ENCODE results near the gene CABP5. TPM values are rescaled to one million over a fixed set of nuclear protein-coding genes. Genes with fewer than 3 reads are reported as not detected.
"Not testable (repeated sequence)": the region's sequence is repeated elsewhere in the genome, so short reads cannot be mapped to it uniquely, and the experiment has no call there.

Gene CABP5
- not detected for polyA plus RNA-seq (2013, experiment 1 of 4)
- not detected for polyA plus RNA-seq (2013, experiment 2 of 4)
- polyA plus RNA-seq (2013, experiment 3 of 4) = not detected
- not detected for polyA plus RNA-seq (2013, experiment 4 of 4)

- Histone ChIP-seq H3K4me3 (ENCODE audit: insufficient read depth, low read depth, low read length) (no peak within 1 kb of the TSS), H3K9me3 (ENCODE audit: control insufficient read depth, low read length) (no peaks in the 10 kb centered on the region), H3K4me1 (ENCODE audit: control insufficient read depth, insufficient read depth, low read length) (no peaks in the 10 kb centered on the region), H3K27me3 (ENCODE audit: control insufficient read depth, insufficient read depth, low read length, poor library complexity, severe bottlenecking) (no peaks in the 10 kb centered on the region), H3K36me3 (ENCODE audit: control insufficient read depth, insufficient read depth, low read length) (no peaks in the 10 kb centered on the region), H3K27ac (ENCODE audit: insufficient read depth, low read depth, low read length, poor library complexity, severe bottlenecking) (no peak within 1 kb of the TSS)
- 82 to 87% methylated on average over 9 to 10 of the region's 10 CpGs for WGBS, 2 experiments
Observed at GRCh38 chr19:48043675-48044258, at the start of gene CABP5. CABP5 (minus strand) TSS chr19:48044079; CDS start chr19:48043922, 157 bp downstream.

DNA sequence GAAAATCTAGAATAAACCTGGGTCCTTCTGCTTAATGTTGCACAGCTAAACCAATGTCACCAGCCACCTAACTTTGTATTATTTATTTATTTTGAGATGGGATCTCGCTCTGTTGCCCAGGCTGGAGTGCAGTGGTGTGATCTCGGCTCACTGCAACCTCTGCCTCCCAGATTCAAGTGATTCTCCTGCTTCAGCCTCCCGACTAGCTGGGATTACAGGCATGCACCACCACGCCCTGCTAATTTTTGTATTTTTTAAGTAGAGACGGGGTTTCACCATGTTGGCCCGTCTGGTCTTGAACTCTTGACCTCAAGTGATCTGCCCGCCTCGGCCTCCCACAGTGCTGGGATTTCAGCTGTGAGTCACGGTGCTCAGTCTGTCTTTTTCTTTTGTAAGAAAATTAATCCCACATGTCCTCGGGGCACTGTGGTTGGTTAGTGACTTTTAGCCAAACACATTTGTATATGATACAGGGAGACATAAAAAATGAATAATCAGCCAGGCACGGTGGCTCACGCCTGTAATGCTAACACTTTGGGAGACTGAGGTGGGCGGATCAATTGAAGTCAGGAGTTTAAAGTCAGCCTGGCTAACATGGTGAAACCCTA lies 47.3 kb upstream of the CABP5 start:
- not testable (repeated sequence) for H3K4me3 ChIP-seq (ENCODE audit: insufficient read depth, low read depth, low read length); H3K4me1 ChIP-seq (ENCODE audit: control insufficient read depth, insufficient read depth, low read length); H3K9me3 ChIP-seq (ENCODE audit: control insufficient read depth, low read length); H3K36me3 ChIP-seq (ENCODE audit: control insufficient read depth, insufficient read depth, low read length); H3K27ac ChIP-seq (ENCODE audit: insufficient read depth, low read depth, low read length, poor library complexity, severe bottlenecking); H3K27me3 ChIP-seq (ENCODE audit: control insufficient read depth, insufficient read depth, low read length, poor library complexity, severe bottlenecking)
- WGBS, 2 experiments = 87% methylated on average over 13 of the region's 13 CpGs

- 84 to 90% methylated on average over 5 of the region's 5 CpGs for WGBS, 2 experiments
- Histone ChIP-seq H3K36me3 (ENCODE audit: control insufficient read depth, insufficient read depth, low read length) (no peaks in the 10 kb centered on the region), H3K27me3 (ENCODE audit: control insufficient read depth, insufficient read depth, low read length, poor library complexity, severe bottlenecking) (no peaks in the 10 kb centered on the region), H3K9me3 (ENCODE audit: control insufficient read depth, low read length) (no peaks in the 10 kb centered on the region), H3K27ac (ENCODE audit: insufficient read depth, low read depth, low read length, poor library complexity, severe bottlenecking) (no peak overlapping the region), H3K4me1 (ENCODE audit: control insufficient read depth, insufficient read depth, low read length) (no peaks in the 10 kb centered on the region), H3K4me3 (ENCODE audit: insufficient read depth, low read depth, low read length) (no peak overlapping the region)
Observed at GRCh38 chr19:48090281-48090802, 46.5 kb upstream of the CABP5 start.

- H3K27ac ChIP-seq (ENCODE audit: insufficient read depth, low read depth, low read length, poor library complexity, severe bottlenecking); H3K4me3 ChIP-seq (ENCODE audit: insufficient read depth, low read depth, low read length); H3K9me3 ChIP-seq (ENCODE audit: control insufficient read depth, low read length); H3K27me3 ChIP-seq (ENCODE audit: control insufficient read depth, insufficient read depth, low read length, poor library complexity, severe bottlenecking); H3K4me1 ChIP-seq (ENCODE audit: control insufficient read depth, insufficient read depth, low read length); H3K36me3 ChIP-seq (ENCODE audit: control insufficient read depth, insufficient read depth, low read length): not testable (repeated sequence)
- 94% methylated on average over 5 to 6 of the region's 6 CpGs for WGBS, 2 experiments
Observed at GRCh38 chr19:48088991-48089390, 45.1 kb upstream of the CABP5 start.

DNA sequence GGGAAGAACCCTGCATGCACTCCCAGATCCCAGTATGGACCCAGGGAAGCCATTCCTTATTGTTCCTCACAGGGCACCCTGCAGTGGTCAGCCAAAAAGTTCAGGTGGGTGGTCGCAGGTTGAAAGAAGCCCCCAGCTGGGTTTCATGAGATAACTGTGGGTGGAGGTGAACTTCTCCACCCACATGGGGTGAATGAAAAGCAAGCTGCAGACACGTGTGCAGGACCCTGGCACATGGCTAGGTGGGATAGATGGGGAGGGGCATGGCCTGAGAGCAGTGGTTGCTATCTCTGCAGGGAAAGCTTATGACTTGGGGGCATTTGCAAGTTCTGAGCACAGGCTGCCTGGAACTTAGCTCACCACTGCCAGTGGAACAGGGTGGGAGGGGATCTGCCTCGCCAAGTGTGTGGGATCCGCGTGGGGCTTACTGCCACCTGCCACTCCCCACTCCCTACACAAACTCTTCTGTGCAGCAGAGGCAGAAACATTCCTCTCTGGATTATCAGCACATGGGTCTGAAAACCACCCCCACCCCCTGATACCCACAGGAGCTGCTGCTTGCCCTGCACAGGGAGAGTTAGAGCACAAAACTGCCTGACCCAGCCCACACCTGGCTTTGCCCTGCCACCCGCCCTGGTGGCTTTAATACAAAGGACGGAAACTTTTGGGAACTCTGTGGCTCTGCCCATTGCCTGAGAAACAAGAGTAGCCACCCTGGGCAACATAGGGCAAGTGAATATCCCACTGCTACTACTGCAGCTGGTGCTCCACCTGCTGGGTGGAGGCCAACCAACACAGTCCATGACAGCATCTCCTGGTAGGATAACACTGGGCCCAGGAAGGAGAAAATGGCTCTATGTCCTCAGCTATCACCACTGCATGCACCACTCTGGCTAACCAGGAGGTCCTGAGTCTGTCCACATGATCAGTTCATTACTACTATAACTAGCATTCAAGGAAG lies 42.3 kb upstream of the CABP5 start:
- Histone ChIP-seq H3K4me1 (ENCODE audit: control insufficient read depth, insufficient read depth, low read length) (no peaks in the 10 kb centered on the region), H3K36me3 (ENCODE audit: control insufficient read depth, insufficient read depth, low read length) (no peaks in the 10 kb centered on the region), H3K27me3 (ENCODE audit: control insufficient read depth, insufficient read depth, low read length, poor library complexity, severe bottlenecking) (no peaks in the 10 kb centered on the region), H3K27ac (ENCODE audit: insufficient read depth, low read depth, low read length, poor library complexity, severe bottlenecking) (no peak overlapping the region), H3K4me3 (ENCODE audit: insufficient read depth, low read depth, low read length) (no peak overlapping the region), H3K9me3 (ENCODE audit: control insufficient read depth, low read length) (no peaks in the 10 kb centered on the region)
- 83 to 84% methylated on average over 7 of the region's 7 CpGs for WGBS, 2 experiments

DNA sequence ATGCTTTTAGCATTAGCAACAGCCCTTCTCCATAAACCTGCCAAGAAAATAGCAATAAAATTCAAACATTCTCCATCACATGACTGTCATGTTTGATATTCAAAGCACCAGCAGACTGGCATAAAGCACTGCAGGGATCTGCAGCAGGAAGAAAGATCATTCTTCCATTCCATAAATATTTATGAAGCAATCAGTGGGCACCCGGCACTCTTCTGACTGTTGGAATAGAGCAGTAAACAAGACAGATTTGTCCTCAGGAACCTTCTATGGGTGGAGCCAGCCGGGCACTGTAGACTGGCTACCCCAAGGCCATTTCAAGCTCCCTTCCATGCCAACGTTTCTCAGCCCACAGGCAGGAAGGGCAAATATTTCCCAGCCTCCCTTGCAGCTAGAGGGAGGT lies 41.2 kb upstream of the CABP5 start:
- H3K27me3 ChIP-seq (ENCODE audit: control insufficient read depth, insufficient read depth, low read length, poor library complexity, severe bottlenecking) = no peaks in the 10 kb centered on the region
- H3K4me1 ChIP-seq (ENCODE audit: control insufficient read depth, insufficient read depth, low read length) = no peaks in the 10 kb centered on the region
- WGBS, 2 experiments = 75 to 79% methylated on average over 3 of the region's 3 CpGs
- no peaks in the 10 kb centered on the region for H3K9me3 ChIP-seq (ENCODE audit: control insufficient read depth, low read length)
- no peaks in the 10 kb centered on the region for H3K36me3 ChIP-seq (ENCODE audit: control insufficient read depth, insufficient read depth, low read length)
- H3K27ac ChIP-seq (ENCODE audit: insufficient read depth, low read depth, low read length, poor library complexity, severe bottlenecking) = no peak overlapping the region
- H3K4me3 ChIP-seq (ENCODE audit: insufficient read depth, low read depth, low read length) = no peak overlapping the region

- Histone ChIP-seq H3K27me3 (ENCODE audit: control insufficient read depth, insufficient read depth, low read length, poor library complexity, severe bottlenecking) (no peaks in the 10 kb centered on the region), H3K36me3 (ENCODE audit: control insufficient read depth, insufficient read depth, low read length) (no peaks in the 10 kb centered on the region), H3K9me3 (ENCODE audit: control insufficient read depth, low read length) (no peaks in the 10 kb centered on the region), H3K4me3 (ENCODE audit: insufficient read depth, low read depth, low read length) (no peak overlapping the region), H3K27ac (ENCODE audit: insufficient read depth, low read depth, low read length, poor library complexity, severe bottlenecking) (no peak overlapping the region), H3K4me1 (ENCODE audit: control insufficient read depth, insufficient read depth, low read length) (no peaks in the 10 kb centered on the region)
- 93 to 96% methylated on average over 5 of the region's 5 CpGs for WGBS, 2 experiments
Observed at GRCh38 chr19:48081106-48081505, 37.2 kb upstream of the CABP5 start.

- H3K27me3 ChIP-seq (ENCODE audit: control insufficient read depth, insufficient read depth, low read length, poor library complexity, severe bottlenecking); H3K4me3 ChIP-seq (ENCODE audit: insufficient read depth, low read depth, low read length); H3K4me1 ChIP-seq (ENCODE audit: control insufficient read depth, insufficient read depth, low read length); H3K27ac ChIP-seq (ENCODE audit: insufficient read depth, low read depth, low read length, poor library complexity, severe bottlenecking); H3K36me3 ChIP-seq (ENCODE audit: control insufficient read depth, insufficient read depth, low read length); H3K9me3 ChIP-seq (ENCODE audit: control insufficient read depth, low read length): not testable (repeated sequence)
- WGBS, 2 experiments = 84 to 90% methylated on average over 3 of the region's 3 CpGs
Observed at GRCh38 chr19:48070177-48070769, 26.4 kb upstream of the CABP5 start.

DNA sequence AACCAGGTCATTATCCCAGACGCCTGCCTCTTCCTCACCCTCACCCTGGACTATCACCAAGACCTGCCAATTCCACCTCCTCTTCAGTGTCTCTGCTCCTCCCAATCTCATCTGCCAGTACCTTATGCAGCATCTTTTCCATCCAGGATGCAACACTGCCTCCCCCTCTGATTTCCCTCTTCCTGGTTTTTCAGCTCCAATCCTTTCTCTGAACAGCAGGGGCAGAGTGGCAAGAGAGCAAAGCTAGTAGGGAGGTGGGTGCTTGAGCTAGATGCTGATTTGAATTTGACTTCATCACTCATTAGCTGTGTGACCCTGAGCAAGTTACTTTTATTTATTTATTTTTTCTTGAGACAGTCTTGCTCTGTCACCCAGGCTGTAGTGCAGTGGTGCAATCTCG lies 25.6 kb upstream of the CABP5 start:
- Histone ChIP-seq H3K9me3 (ENCODE audit: control insufficient read depth, low read length) (no peaks in the 10 kb centered on the region), H3K4me1 (ENCODE audit: control insufficient read depth, insufficient read depth, low read length) (no peaks in the 10 kb centered on the region), H3K4me3 (ENCODE audit: insufficient read depth, low read depth, low read length) (no peak overlapping the region), H3K27ac (ENCODE audit: insufficient read depth, low read depth, low read length, poor library complexity, severe bottlenecking) (no peak overlapping the region), H3K27me3 (ENCODE audit: control insufficient read depth, insufficient read depth, low read length, poor library complexity, severe bottlenecking) (no peaks in the 10 kb centered on the region), H3K36me3 (ENCODE audit: control insufficient read depth, insufficient read depth, low read length) (no peaks in the 10 kb centered on the region)
- WGBS, 2 experiments = 76 to 85% methylated on average over 2 of the region's 2 CpGs
